Tibial nerve (tissue), 4 donors: Measurements from ENCODE around the gene EMC9. TPM values are rescaled to one million over a fixed set of nuclear protein-coding genes. Genes with fewer than 3 reads are reported as not detected.

Source experiments
- DNase-seq, 2 donors: peaks; one replicate each; pipeline ENCODE4 v3.0.0-alpha.2; 2019; ENCODE audit warnings: low spot score in 2 of 2
- H3K27ac ChIP-seq, 4 donors: fragments of 200-600 bp; sonication (generic) in 3 of 4; one replicate each; pipeline ENCODE4 v1.5.1; 2017 to 2019; ENCODE audit warnings: mild to moderate bottlenecking in 1 of 4
- H3K27me3 ChIP-seq, 2 donors: fragments of 200-600 bp; sonication (generic) in 1 of 2; one replicate each; pipeline versions ENCODE4 v1.5.1 to v1.6.0; 2017 to 2019
- H3K36me3 ChIP-seq, 3 donors: fragments of 200-600 bp; sonication (generic); one replicate each; pipeline ENCODE4 v1.5.1; 2018 to 2019
- H3K4me1 ChIP-seq, 4 donors: fragments of 200-600 bp; sonication (generic) in 3 of 4; one replicate each; pipeline ENCODE4 v1.5.1; 2017 to 2019
- H3K4me3 ChIP-seq, 4 donors: fragments of 200-600 bp; sonication (generic) in 3 of 4; one replicate each; pipeline ENCODE4 v1.5.1; 2017 to 2019; ENCODE audit warnings: mild to moderate bottlenecking in 1 of 4, moderate library complexity in 1 of 4
- H3K9me3 ChIP-seq, 4 donors: fragments of 200-600 bp; sonication (generic) in 3 of 4; one replicate each; pipeline ENCODE4 v1.5.1; 2017 to 2019
- EP300 ChIP-seq, 2 donors: sonication (generic); formaldehyde crosslinking; IDR thresholded peaks; one replicate each; pipeline ENCODE4 v1.6.1; 2017; ENCODE audit warnings: antibody characterized with exemption in 2 of 2, mild to moderate bottlenecking in 1 of 2
- POLR2A ChIP-seq, 2 donors: fragments of 450-650 bp; IDR thresholded peaks; one replicate each; pipeline ENCODE4 v1.6.1; 2017; ENCODE audit warnings: antibody characterized with exemption in 2 of 2, mild to moderate bottlenecking in 2 of 2, moderate library complexity in 2 of 2
- WGBS, 2 donors: methylation state at CpG; one replicate each; pipeline ENCODE4 v1.1.5; 2018; 5-methylcytosine and 5-hydroxymethylcytosine counted together
- total RNA-seq, 4 donors: library from RNA; depleted of rRNA; stranded (reverse); fragments of >200 nt; gene quantifications; one replicate each; pipeline ENCODE4 v1.1.0, GENCODE V29; 2016
- TF ChIP-seq, protein P1 (sequence below), 5 experiments: fragments of 200-600 bp in 3 of 5; fragments of 450-650 bp in 2 of 5; sonication (generic) in 3 of 5; IDR thresholded peaks; one replicate each; pipeline ENCODE4 v1.5.1; 2016 to 2019; ENCODE audit warnings: antibody characterized with exemption in 5 of 5, mild to moderate bottlenecking in 3 of 5, moderate library complexity in 2 of 5

EMC9 gene
- total RNA-seq, 4 donors from 2014 or later = 9.2 to 22.7 (median 14.4) TPM

DNA sequence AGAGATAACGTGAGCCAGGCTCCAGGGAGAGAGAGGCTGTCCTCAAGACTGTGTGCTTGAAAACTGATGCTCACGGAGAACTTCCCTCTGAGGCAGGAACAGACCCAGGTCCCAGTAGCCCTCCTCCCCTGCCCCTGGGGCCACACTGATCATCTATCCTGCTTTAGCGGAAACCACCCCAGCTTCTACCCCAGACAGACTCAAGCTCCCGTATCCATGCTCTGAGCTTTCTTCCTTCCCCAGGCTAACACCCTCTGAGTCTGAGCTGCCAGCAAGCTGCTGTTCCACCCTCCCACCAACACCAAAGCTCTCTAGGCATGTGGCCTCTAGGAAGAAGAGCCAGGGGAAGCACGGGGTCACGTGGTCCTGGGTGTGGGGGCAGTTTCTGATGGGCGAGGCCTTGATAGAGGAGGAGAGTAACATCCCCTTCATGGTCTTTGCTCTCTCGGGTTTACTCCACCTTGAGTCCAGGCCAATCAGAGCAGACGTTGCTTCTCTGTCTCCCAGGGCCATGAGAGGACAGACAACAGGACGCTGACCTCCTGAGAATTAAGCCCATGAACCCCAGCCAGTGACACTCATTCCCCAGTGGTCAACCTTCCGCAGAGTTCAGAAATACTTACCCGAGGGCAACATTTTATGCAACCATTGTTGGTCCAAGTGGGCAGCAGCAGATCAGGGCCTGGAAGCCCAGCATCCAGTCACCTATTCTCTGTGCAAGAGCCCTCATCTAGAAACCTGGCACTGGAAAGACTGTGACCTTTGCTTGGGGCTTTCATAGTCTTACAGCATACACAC is 45.9 kb downstream of the EMC9 start:
- TF ChIP-seq, protein P1, sequence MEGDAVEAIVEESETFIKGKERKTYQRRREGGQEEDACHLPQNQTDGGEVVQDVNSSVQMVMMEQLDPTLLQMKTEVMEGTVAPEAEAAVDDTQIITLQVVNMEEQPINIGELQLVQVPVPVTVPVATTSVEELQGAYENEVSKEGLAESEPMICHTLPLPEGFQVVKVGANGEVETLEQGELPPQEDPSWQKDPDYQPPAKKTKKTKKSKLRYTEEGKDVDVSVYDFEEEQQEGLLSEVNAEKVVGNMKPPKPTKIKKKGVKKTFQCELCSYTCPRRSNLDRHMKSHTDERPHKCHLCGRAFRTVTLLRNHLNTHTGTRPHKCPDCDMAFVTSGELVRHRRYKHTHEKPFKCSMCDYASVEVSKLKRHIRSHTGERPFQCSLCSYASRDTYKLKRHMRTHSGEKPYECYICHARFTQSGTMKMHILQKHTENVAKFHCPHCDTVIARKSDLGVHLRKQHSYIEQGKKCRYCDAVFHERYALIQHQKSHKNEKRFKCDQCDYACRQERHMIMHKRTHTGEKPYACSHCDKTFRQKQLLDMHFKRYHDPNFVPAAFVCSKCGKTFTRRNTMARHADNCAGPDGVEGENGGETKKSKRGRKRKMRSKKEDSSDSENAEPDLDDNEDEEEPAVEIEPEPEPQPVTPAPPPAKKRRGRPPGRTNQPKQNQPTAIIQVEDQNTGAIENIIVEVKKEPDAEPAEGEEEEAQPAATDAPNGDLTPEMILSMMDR (IDR thresholded peaks at IDR 0.05) = no peak
- peak in 1 of 2 donors; percentile 46 for TF ChIP-seq POLR2A (IDR thresholded peaks at IDR 0.05)
- peak in 1 of 2 donors; percentile 12 for TF ChIP-seq EP300 (IDR thresholded peaks at IDR 0.05)
- Histone ChIP-seq H3K36me3 (peaks cover 0 to 26% (median 13%) of the 10 kb centered on the region in 3 donors), H3K4me3 (peak overlapping the region; percentile 67 to 98 (median 84)), H3K27me3 (no peaks in the 10 kb centered on the region), H3K27ac (peak overlapping the region; percentile 88 to 98 (median 93)), H3K9me3 (no peaks in the 10 kb centered on the region), H3K4me1 (peaks cover 0 to 33% (median 12%) of the 10 kb centered on the region in 4 donors)
- peak; percentile 37 to 61 for DNase-seq
- 60 to 61% methylated on average over 12 of the region's 12 CpGs for WGBS, 2 donors

DNA sequence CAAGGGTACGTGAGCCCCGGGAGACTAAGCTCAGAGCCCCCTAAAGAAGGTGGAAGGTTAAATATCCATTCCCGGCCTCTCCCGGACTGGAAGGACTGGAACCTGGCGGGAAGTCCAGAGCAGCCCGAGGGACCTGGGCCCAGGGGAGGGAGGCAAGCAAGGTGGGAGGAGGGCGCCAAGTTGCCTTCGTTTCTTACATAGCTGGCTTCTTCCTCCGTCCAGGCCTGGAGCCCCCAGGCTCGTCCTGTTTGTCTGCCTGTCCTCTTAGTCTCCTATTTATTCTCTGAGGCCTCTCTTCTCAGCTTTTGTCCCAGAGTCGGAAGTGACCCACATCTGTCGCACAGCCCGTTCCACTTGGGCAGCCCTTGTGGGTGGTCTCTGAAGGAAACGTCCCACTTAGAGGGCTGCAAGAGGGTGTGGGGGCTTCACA is 46.5 kb downstream of the EMC9 start:
- H3K4me1 ChIP-seq = peaks cover 0 to 33% (median 12%) of the 10 kb centered on the region in 4 donors
- 16 to 29% methylated on average over 13 to 14 of the region's 14 CpGs for WGBS, 2 donors
- no peaks in the 10 kb centered on the region for H3K27me3 ChIP-seq
- H3K27ac ChIP-seq = peak overlapping the region; percentile 88 to 98 (median 93)
- H3K36me3 ChIP-seq = peaks cover 0 to 20% (median 13%) of the 10 kb centered on the region in 3 donors
- H3K4me3 ChIP-seq = peak overlapping the region; percentile 67 to 98 (median 84)
- TF ChIP-seq EP300 (IDR thresholded peaks at IDR 0.05) = no peak
- TF ChIP-seq POLR2A (IDR thresholded peaks at IDR 0.05) = no peak
- TF ChIP-seq, protein P1 (IDR thresholded peaks at IDR 0.05) = no peak
- no peaks in the 10 kb centered on the region for H3K9me3 ChIP-seq
- DNase-seq = no peak

DNA sequence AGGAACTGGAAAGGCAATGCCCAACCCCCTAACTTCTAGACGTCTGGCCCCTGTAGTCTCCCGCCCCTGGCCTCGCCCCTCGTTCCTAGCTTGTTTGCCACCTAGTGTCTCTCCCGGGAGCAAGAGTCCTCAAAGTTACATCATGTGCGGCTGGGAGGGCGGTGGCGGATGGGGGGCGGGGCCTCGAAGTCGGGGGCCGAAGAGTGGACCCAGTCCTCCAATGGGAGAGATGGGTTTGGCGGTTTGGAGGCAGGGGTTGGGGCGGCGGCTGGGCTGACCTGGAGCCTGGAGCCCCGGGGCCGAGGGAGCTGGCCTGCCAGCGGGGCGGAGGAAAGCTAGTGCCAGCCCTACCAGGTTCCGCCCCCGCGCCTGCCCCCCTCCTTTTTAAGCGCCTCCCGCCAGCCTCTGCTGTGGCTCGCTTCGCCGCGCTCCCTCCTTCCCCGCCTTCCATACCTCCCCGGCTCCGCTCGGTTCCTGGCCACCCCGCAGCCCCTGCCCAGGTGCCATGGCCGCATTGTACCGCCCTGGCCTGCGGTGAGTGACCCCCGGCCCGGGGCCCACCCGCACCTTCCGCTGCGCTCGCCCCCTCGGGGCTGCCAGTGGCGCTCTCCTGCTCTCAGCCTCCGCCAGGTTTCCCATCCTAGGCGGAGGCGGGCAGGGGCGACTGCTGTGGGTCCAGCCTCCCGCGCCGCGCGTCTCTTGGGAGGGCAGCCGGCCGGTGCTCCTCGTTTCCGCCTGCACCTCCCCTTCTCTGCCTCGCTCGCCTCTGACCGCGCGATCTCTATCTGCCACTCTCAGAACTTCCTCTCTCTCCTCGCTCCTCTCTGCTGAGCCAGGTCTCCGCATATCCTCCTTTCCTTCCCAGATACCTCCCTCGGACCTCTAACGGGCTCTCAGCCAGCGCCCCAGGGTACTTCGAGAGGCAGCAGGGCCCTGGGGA is 47.2 kb downstream of the EMC9 start, which contains the start of gene PCK2:
Gene PCK2 (plus strand): TSS at position 411 of the 940 bp plus-strand sequence. CDS start 95 bp downstream, at position 506.
- peak; percentile 90 to 91 for DNase-seq
- H3K27me3 ChIP-seq = no peaks in the 10 kb centered on the region
- TF ChIP-seq POLR2A (IDR thresholded peaks at IDR 0.05) = peak in 1 of 2 donors; percentile 63
- TF ChIP-seq EP300 (IDR thresholded peaks at IDR 0.05) = peak in 1 of 2 donors; percentile 78
- TF ChIP-seq, protein P1 (IDR thresholded peaks at IDR 0.05) = peak in 3 of 5 experiments; percentile 21 to 43 (median 30)
- H3K27ac ChIP-seq = peak within 1 kb of the TSS; percentile 88 to 98 (median 93)
- H3K4me1 ChIP-seq = peaks cover 0 to 33% (median 12%) of the 10 kb centered on the region in 4 donors
- H3K9me3 ChIP-seq = no peaks in the 10 kb centered on the region
- peaks cover 0 to 13% (median 7%) of the 10 kb centered on the region in 3 donors for H3K36me3 ChIP-seq
- H3K4me3 ChIP-seq = peak within 1 kb of the TSS; percentile 67 to 98 (median 84)
- 1% methylated on average over 61 to 68 of the region's 68 CpGs for WGBS, 2 donors

DNA sequence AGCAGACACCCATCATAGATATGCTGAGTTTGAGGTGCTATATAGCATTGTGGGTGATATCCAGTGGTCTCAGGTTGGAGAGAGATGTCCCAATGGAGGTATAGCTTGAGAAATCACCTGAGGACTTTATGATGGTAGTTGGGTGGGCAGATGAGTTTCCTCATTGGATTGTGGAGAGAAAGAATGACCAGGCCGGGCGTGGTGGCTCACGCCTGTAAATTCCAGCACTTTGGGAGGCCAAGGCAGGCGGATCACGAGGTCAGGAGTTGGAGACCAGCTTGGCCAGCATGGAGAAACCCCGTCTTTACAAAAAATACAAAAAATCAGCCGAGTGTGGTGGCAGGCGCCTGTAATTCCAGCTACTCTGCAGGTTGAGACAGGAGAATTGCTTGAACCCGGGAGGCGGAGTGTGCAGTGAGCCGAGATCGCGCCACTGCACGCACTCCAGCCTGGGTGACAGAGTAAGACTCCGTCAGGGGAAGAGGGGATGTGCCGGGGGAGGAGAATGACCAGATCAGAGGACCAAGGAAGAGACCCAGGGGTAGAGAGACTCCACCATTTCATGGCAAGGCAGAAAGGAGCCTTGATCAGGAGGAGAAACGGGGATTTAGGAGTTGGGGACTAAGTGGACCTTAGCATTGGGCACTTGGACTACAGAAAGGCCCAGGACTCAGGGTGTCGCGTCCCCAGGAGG is 48.0 kb downstream of the EMC9 start:
- DNase-seq = no peak
- 80 to 83% methylated on average over 19 of the region's 19 CpGs for WGBS, 2 donors
- TF ChIP-seq POLR2A (IDR thresholded peaks at IDR 0.05) (no peak), EP300 (IDR thresholded peaks at IDR 0.05) (no peak)
- TF ChIP-seq, protein P1 (IDR thresholded peaks at IDR 0.05) = no peak
- Histone ChIP-seq H3K4me1 (peaks cover 0 to 33% (median 12%) of the 10 kb centered on the region in 4 donors), H3K9me3 (no peaks in the 10 kb centered on the region), H3K4me3 (peak overlapping the region in 2 of 4 donors; percentile 76 to 98), H3K36me3 (peaks cover 0 to 5% (median 5%) of the 10 kb centered on the region in 3 donors), H3K27ac (peak overlapping the region; percentile 88 to 98 (median 93)), H3K27me3 (no peaks in the 10 kb centered on the region)
